Uterus (tissue), 4 donors: ENCODE measurements around the gene LINGO1. TPM values are rescaled to one million over a fixed set of nuclear protein-coding genes. Genes with fewer than 3 reads are reported as not detected.

Experiments used
- DNase-seq, 2 donors: peaks; one replicate each; pipeline ENCODE4 v3.0.0-alpha.2; 2019 to 2020
- H3K27ac ChIP-seq, 2 donors: fragments of 200-600 bp; sonication (generic); 1 replicate in 1 of 2; 2 replicates in 1 of 2; pipeline ENCODE4 v1.5.1; 2016 to 2018
- H3K27me3 ChIP-seq, 2 donors: fragments of 200-600 bp; sonication (generic); one replicate each; pipeline ENCODE4 v1.5.1; 2018 to 2019; ENCODE audit warnings: control low read depth in 1 of 2
- H3K36me3 ChIP-seq, 2 donors: fragments of 200-600 bp; sonication (generic); one replicate each; pipeline ENCODE4 v1.5.1; 2019; ENCODE audit warnings: control low read depth in 1 of 2
- H3K4me1 ChIP-seq, 2 donors: fragments of 200-600 bp; sonication (generic); one replicate each; pipeline ENCODE4 v1.5.1; 2018 to 2019; ENCODE audit warnings: control low read depth in 1 of 2
- H3K4me3 ChIP-seq, 2 donors: fragments of 200-600 bp; sonication (generic); 1 replicate in 1 of 2; 2 replicates in 1 of 2; pipeline ENCODE4 v1.5.1; 2018 to 2019; ENCODE audit warnings: mild to moderate bottlenecking in 1 of 2
- H3K9me3 ChIP-seq, 2 donors: fragments of 200-600 bp; sonication (generic); one replicate each; pipeline ENCODE4 v1.5.1; 2019; ENCODE audit warnings: control low read depth in 1 of 2
- POLR2A ChIP-seq, 2 donors: fragments of 450-650 bp; IDR thresholded peaks; one replicate each; pipeline ENCODE4 v1.6.1; 2016; ENCODE audit warnings: antibody characterized with exemption in 2 of 2, mild to moderate bottlenecking in 1 of 2, moderate library complexity in 1 of 2
- intact Hi-C: fragments of 100-400 bp; cut with DNase I; formaldehyde crosslinking; loops from one replicate; pipeline ENCODE4 v1.15.1; 2023; ENCODE audit warnings: low total_unique reads
- total RNA-seq, 4 donors: library from RNA; depleted of rRNA in 3 of 4; stranded (reverse); fragments of >200 nt in 3 of 4; gene quantifications; one replicate each; pipeline versions ENCODE4 v1.1.0 to v1.2.4, GENCODE V29; 2014 to 2023
- TF ChIP-seq, protein P1 (sequence below), 4 experiments: fragments of 200-600 bp in 2 of 4; fragments of 450-650 bp in 2 of 4; sonication (generic) in 2 of 4; IDR thresholded peaks; one replicate each; pipeline ENCODE4 v1.5.1; 2016 to 2019; ENCODE audit warnings: antibody characterized with exemption in 4 of 4, mild to moderate bottlenecking in 2 of 4, moderate library complexity in 1 of 4
- donor health status: DM: yes; HTN: yes; CAD: no.

LINGO1 gene
- total RNA-seq, 4 donors from 2014 or later, result 0.26 to 9.6 (median 8.4) TPM; not detected in 1

GRCh38 chr15:77610731-77611130 lies 22.0 kb downstream of the LINGO1 start:
- H3K4me1 ChIP-seq, result peaks cover 0 to 12% of the 10 kb centered on the region in 2 donors
- no peak for DNase-seq

GRCh38 chr15:77609558-77609957 lies 23.2 kb downstream of the LINGO1 start:
- Histone ChIP-seq H3K36me3 (no peaks in the 10 kb centered on the region), H3K4me1 (peaks cover 0 to 12% of the 10 kb centered on the region in 2 donors), H3K27me3 (no peaks in the 10 kb centered on the region), H3K4me3 (no peak overlapping the region), H3K27ac (no peak overlapping the region), H3K9me3 (no peaks in the 10 kb centered on the region)
- DNase-seq, result no peak
- TF ChIP-seq, protein P1, sequence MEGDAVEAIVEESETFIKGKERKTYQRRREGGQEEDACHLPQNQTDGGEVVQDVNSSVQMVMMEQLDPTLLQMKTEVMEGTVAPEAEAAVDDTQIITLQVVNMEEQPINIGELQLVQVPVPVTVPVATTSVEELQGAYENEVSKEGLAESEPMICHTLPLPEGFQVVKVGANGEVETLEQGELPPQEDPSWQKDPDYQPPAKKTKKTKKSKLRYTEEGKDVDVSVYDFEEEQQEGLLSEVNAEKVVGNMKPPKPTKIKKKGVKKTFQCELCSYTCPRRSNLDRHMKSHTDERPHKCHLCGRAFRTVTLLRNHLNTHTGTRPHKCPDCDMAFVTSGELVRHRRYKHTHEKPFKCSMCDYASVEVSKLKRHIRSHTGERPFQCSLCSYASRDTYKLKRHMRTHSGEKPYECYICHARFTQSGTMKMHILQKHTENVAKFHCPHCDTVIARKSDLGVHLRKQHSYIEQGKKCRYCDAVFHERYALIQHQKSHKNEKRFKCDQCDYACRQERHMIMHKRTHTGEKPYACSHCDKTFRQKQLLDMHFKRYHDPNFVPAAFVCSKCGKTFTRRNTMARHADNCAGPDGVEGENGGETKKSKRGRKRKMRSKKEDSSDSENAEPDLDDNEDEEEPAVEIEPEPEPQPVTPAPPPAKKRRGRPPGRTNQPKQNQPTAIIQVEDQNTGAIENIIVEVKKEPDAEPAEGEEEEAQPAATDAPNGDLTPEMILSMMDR (IDR thresholded peaks at IDR 0.05), result no peak
- no peak for TF ChIP-seq POLR2A (IDR thresholded peaks at IDR 0.05)
- intact Hi-C loops, result no loop called here

More at GRCh38 chr15:77610731-77611130, 22.0 kb downstream of the LINGO1 start:
- no peak overlapping the region for H3K27ac ChIP-seq
- no peaks in the 10 kb centered on the region for H3K9me3 ChIP-seq
- no peaks in the 10 kb centered on the region for H3K36me3 ChIP-seq
- TF ChIP-seq, protein P1 (IDR thresholded peaks at IDR 0.05), result no peak
- no peak for TF ChIP-seq POLR2A (IDR thresholded peaks at IDR 0.05)
- no peak overlapping the region for H3K4me3 ChIP-seq
- intact Hi-C loops, result no loop called here
- H3K27me3 ChIP-seq, result no peaks in the 10 kb centered on the region

- Histone ChIP-seq H3K4me1 (peaks cover 0 to 12% of the 10 kb centered on the region in 2 donors), H3K4me3 (no peak overlapping the region), H3K9me3 (no peaks in the 10 kb centered on the region), H3K36me3 (no peaks in the 10 kb centered on the region), H3K27me3 (no peaks in the 10 kb centered on the region), H3K27ac (no peak overlapping the region)
- intact Hi-C loops, result no loop called here
- TF ChIP-seq POLR2A (IDR thresholded peaks at IDR 0.05), result no peak
- TF ChIP-seq, protein P1 (IDR thresholded peaks at IDR 0.05), result no peak
- DNase-seq, result no peak
These were observed 23.9 kb downstream of the LINGO1 start for GRCh38 chr15:77608774-77609173.

DNA sequence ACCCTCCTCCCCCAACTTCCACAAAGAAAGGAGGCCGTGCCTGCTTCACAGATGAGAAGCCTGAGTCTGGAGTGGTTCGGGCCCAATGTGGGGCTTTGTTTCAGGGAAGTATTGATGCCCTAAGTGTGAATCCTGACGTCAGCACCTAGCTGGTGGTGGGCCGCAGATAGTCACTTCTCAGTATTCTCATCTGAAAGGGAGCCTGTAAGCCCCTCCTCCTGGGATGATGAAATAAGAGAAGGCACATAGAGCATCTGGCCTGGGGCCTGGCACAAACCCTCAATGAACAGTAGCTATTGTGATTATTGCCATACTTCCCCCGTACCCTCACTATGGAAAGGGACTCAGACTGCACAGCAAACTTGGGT lies 24.8 kb downstream of the LINGO1 start:
- intact Hi-C loops, result no loop called here
- DNase-seq, result no peak
- Histone ChIP-seq H3K36me3 (no peaks in the 10 kb centered on the region), H3K27ac (peak overlapping the region; percentile 43 to 45), H3K4me3 (no peak overlapping the region), H3K4me1 (peaks cover 0 to 12% of the 10 kb centered on the region in 2 donors), H3K27me3 (no peaks in the 10 kb centered on the region), H3K9me3 (no peaks in the 10 kb centered on the region)
- TF ChIP-seq POLR2A (IDR thresholded peaks at IDR 0.05), result no peak
- TF ChIP-seq, protein P1 (IDR thresholded peaks at IDR 0.05), result no peak

DNA sequence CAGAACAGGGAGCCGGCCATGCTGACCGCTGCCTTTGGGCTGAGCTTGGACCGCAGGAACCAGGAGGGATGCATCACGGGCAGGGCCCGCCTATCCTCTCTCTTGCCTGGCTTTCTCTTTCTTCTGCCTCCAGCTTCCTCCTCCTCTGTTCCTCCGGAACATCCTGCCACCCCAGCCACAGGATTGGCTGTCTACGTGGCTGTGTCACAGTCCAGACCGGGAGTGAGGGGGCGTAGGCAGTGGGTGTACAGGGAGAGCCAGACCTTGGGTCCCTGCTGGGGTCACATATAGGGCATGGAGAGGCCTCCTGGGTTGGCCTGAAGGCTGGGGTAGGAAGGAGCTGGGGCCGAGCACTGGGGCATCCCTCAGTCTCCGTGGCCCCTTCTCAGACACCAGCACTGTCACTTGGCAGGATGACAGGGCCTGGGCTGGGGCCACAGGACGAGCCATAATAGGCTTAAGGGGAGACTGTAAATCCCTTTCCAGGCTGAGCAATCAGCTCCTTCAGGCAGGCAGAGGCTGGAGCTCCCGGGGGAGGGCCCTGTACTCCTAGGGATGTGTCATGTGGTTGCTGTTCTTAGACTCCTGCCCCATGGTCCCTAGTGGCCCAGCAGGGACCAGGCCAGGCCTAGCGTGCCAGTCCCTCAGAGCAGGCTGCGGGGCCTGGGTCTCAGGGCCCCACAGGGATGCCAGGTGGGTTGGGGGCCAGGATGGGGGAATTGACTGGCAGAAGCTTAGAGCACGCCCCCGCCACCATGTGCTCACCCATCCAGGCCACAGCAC lies 25.4 kb downstream of the LINGO1 start:
- Histone ChIP-seq H3K4me1 (peaks cover 0 to 12% of the 10 kb centered on the region in 2 donors), H3K9me3 (no peaks in the 10 kb centered on the region), H3K27ac (peak overlapping the region; percentile 43 to 45), H3K4me3 (no peak overlapping the region), H3K27me3 (no peaks in the 10 kb centered on the region), H3K36me3 (no peaks in the 10 kb centered on the region)
- DNase-seq, result peak; percentile 37 to 54
- intact Hi-C loops, result no loop called here
- TF ChIP-seq, protein P1 (IDR thresholded peaks at IDR 0.05), result no peak
- TF ChIP-seq POLR2A (IDR thresholded peaks at IDR 0.05), result no peak
